Measurements from ENCODE around the gene FN3K. TPM values are rescaled to one million over a fixed set of nuclear protein-coding genes. Genes with fewer than 3 reads are reported as not detected.
"Not testable (repeated sequence)": the region's sequence is repeated elsewhere in the genome, so short reads cannot be mapped to it uniquely, and the experiment has no call there.

Gene FN3K
- total RNA-seq, 1 donor: 2.9 TPM

GRCh38 chr17:82783498-82783897 lies 48.1 kb downstream of the FN3K start:
- H3K27me3 ChIP-seq (ENCODE audit: insufficient read depth, low read length): no peaks in the 10 kb centered on the region
- no peak for TF ChIP-seq CTCF (IDR thresholded peaks at IDR 0.05; ENCODE audit: extremely low read depth, low read depth, low read length)

GRCh38 chr17:82785581-82785980 lies 50.2 kb downstream of the FN3K start:
- peak; percentile 36 for DNase-seq (ENCODE audit: insufficient read length, low spot score, missing footprints)
- not testable (repeated sequence) for H3K4me2 ChIP-seq (ENCODE audit: insufficient read depth, low read length); H4K20me1 ChIP-seq (ENCODE audit: insufficient read depth, low read length); H3K4me3 ChIP-seq (ENCODE audit: insufficient read depth, low read length); H3K27ac ChIP-seq (ENCODE audit: low read depth, low read length); H2AFZ ChIP-seq (ENCODE audit: low read length); H3K27me3 ChIP-seq (ENCODE audit: insufficient read depth, low read length); H3K9me3 ChIP-seq (ENCODE audit: low read depth, low read length); H3K4me1 ChIP-seq (ENCODE audit: insufficient read depth, low read length)
- peaks cover 27% of the 10 kb centered on the region for H3K79me2 ChIP-seq (ENCODE audit: insufficient read depth, low read length)
- peaks cover 13% of the 10 kb centered on the region for H3K36me3 ChIP-seq (ENCODE audit: insufficient read depth, low read length)

More at GRCh38 chr17:82783498-82783897, 48.1 kb downstream of the FN3K start:
- Histone ChIP-seq H3K79me2 (ENCODE audit: insufficient read depth, low read length) (peaks cover 12% of the 10 kb centered on the region), H2AFZ (ENCODE audit: low read length) (no peak overlapping the region), H3K27ac (ENCODE audit: low read depth, low read length) (no peak overlapping the region), H4K20me1 (ENCODE audit: insufficient read depth, low read length) (no peaks in the 10 kb centered on the region), H3K4me3 (ENCODE audit: insufficient read depth, low read length) (no peak overlapping the region), H3K4me2 (ENCODE audit: insufficient read depth, low read length) (no peak overlapping the region), H3K4me1 (ENCODE audit: insufficient read depth, low read length) (no peaks in the 10 kb centered on the region), H3K36me3 (ENCODE audit: insufficient read depth, low read length) (peaks cover 13% of the 10 kb centered on the region), H3K9me3 (ENCODE audit: low read depth, low read length) (no peaks in the 10 kb centered on the region)
- no peak for DNase-seq (ENCODE audit: insufficient read length, low spot score, missing footprints)

DNA sequence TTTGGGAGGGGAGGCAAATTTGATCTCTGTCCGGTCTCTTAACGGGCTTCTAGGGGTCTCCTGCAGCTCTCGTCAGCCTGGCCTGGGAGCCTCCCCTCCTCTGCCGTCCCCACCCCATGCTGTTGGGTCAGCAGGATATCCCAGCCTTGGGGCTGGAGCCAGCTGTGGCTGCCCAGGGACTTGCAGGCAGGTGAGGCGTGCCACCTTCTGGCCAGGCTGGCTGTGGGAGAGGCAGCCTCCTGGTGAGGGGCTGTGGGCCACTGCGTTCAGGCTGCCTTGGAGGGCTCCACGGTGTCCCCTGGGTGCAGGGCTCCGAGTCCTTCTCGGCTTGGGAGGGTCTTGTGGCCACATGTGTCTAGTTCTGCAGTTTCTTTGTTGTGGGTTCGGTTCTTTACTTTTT lies 51.0 kb downstream of the FN3K start:
- Histone ChIP-seq H3K4me3 (ENCODE audit: insufficient read depth, low read length) (no peak overlapping the region), H4K20me1 (ENCODE audit: insufficient read depth, low read length) (no peaks in the 10 kb centered on the region), H3K4me1 (ENCODE audit: insufficient read depth, low read length) (peaks cover 7% of the 10 kb centered on the region), H3K4me2 (ENCODE audit: insufficient read depth, low read length) (no peak overlapping the region), H3K27ac (ENCODE audit: low read depth, low read length) (no peak overlapping the region), H3K36me3 (ENCODE audit: insufficient read depth, low read length) (peaks cover 13% of the 10 kb centered on the region), H3K27me3 (ENCODE audit: insufficient read depth, low read length) (no peaks in the 10 kb centered on the region), H3K9me3 (ENCODE audit: low read depth, low read length) (no peaks in the 10 kb centered on the region), H3K79me2 (ENCODE audit: insufficient read depth, low read length) (peaks cover 30% of the 10 kb centered on the region), H2AFZ (ENCODE audit: low read length) (no peak overlapping the region)
- DNase-seq (ENCODE audit: insufficient read length, low spot score, missing footprints): peak; percentile 36
- no peak for TF ChIP-seq CTCF (IDR thresholded peaks at IDR 0.05; ENCODE audit: extremely low read depth, low read depth, low read length)

- no peak for TF ChIP-seq CTCF (IDR thresholded peaks at IDR 0.05; ENCODE audit: extremely low read depth, low read depth, low read length)
- Histone ChIP-seq H3K4me3 (ENCODE audit: insufficient read depth, low read length) (no peak overlapping the region), H3K4me2 (ENCODE audit: insufficient read depth, low read length) (no peak overlapping the region), H3K4me1 (ENCODE audit: insufficient read depth, low read length) (peaks cover 10% of the 10 kb centered on the region), H2AFZ (ENCODE audit: low read length) (no peak overlapping the region), H3K27ac (ENCODE audit: low read depth, low read length) (no peak overlapping the region), H3K36me3 (ENCODE audit: insufficient read depth, low read length) (peaks cover 9% of the 10 kb centered on the region), H3K27me3 (ENCODE audit: insufficient read depth, low read length) (no peaks in the 10 kb centered on the region), H3K9me3 (ENCODE audit: low read depth, low read length) (no peaks in the 10 kb centered on the region), H4K20me1 (ENCODE audit: insufficient read depth, low read length) (no peaks in the 10 kb centered on the region), H3K79me2 (ENCODE audit: insufficient read depth, low read length) (peaks cover 33% of the 10 kb centered on the region)
- peak; percentile 71 for DNase-seq (ENCODE audit: insufficient read length, low spot score, missing footprints)
Measured at GRCh38 chr17:82787081-82787848, 51.9 kb downstream of the FN3K start.

Measured in osteoblast (primary cell).